Measurements from ENCODE around the gene ANXA9. TPM values are rescaled to one million over a fixed set of nuclear protein-coding genes. Genes with fewer than 3 reads are reported as not detected.

ANXA9 gene
- total RNA-seq, 2 experiments from 2014 or later, result 0.65 to 1.1 TPM

- Histone ChIP-seq H4K20me1 (ENCODE audit: insufficient read depth, low read length) (no peaks in the 10 kb centered on the region), H2AFZ (ENCODE audit: low read length) (no peak overlapping the region), H3K27ac (ENCODE audit: low read depth, low read length, poor library complexity, severe bottlenecking) (no peak overlapping the region), H3K79me2 (ENCODE audit: insufficient read depth, low read depth, low read length) (no peaks in the 10 kb centered on the region), H3K36me3 (ENCODE audit: insufficient read depth, low read length) (peaks cover 12% of the 10 kb centered on the region; the same call in 1 of the 2 replicates), H3K9me2 (ENCODE audit: insufficient read depth, low read length) (no peaks in the 10 kb centered on the region), H3K4me3 (ENCODE audit: low read depth, low read length, poor library complexity, severe bottlenecking) (no peak overlapping the region), H3K9me3 (ENCODE audit: low read length) (no peaks in the 10 kb centered on the region), H3K4me1 (ENCODE audit: insufficient read depth, low read length, poor library complexity, severe bottlenecking) (no peaks in the 10 kb centered on the region), H3K4me2 (ENCODE audit: low read length) (no peak overlapping the region)
- ChIA-PET POLR2A (no interaction called here), CTCF (ENCODE audit: unreplicated experiment) (no interaction called here)
- no peak for DNase-seq (ENCODE audit: low spot score)
- TF ChIP-seq CTCF (conservative IDR thresholded peaks at IDR 0.05; ENCODE audit: low read length) (no peak), EZH2phosphoT487 (IDR thresholded peaks at IDR 0.05; ENCODE audit: borderline replicate concordance, low read depth, low read length) (no peak)
- no TSS peak for BruUV-seq (replicated peaks)
- intact Hi-C loops (cut with micrococcal nuclease; ENCODE audit: unreplicated experiment), result no loop called here
Observed at GRCh38 chr1:151039521-151039920, 57.4 kb downstream of the ANXA9 start.

- H3K79me2 ChIP-seq (ENCODE audit: insufficient read depth, low read depth, low read length), result no peaks in the 10 kb centered on the region
- no peaks in the 10 kb centered on the region for H4K20me1 ChIP-seq (ENCODE audit: insufficient read depth, low read length)
- no peak overlapping the region for H2AFZ ChIP-seq (ENCODE audit: low read length)
- H3K4me3 ChIP-seq (ENCODE audit: low read depth, low read length, poor library complexity, severe bottlenecking), result no peak overlapping the region
- DNase-seq (ENCODE audit: low spot score), result no peak
- no peaks in the 10 kb centered on the region; the same call in 1 of the 2 replicates for H3K36me3 ChIP-seq (ENCODE audit: insufficient read depth, low read length)
- CTCF ChIA-PET (ENCODE audit: unreplicated experiment), result no interaction called here
- H3K27ac ChIP-seq (ENCODE audit: low read depth, low read length, poor library complexity, severe bottlenecking), result no peak overlapping the region
- H3K9me2 ChIP-seq (ENCODE audit: insufficient read depth, low read length), result no peaks in the 10 kb centered on the region
- no peaks in the 10 kb centered on the region for H3K4me1 ChIP-seq (ENCODE audit: insufficient read depth, low read length, poor library complexity, severe bottlenecking)
- H3K4me2 ChIP-seq (ENCODE audit: low read length), result no peak overlapping the region
- no peak for TF ChIP-seq EZH2phosphoT487 (IDR thresholded peaks at IDR 0.05; ENCODE audit: borderline replicate concordance, low read depth, low read length)
- no TSS peak for BruUV-seq (replicated peaks)
- intact Hi-C loops (cut with micrococcal nuclease; ENCODE audit: unreplicated experiment), result no loop called here
- POLR2A ChIA-PET, result no interaction called here
- no peaks in the 10 kb centered on the region for H3K9me3 ChIP-seq (ENCODE audit: low read length)
Observed at GRCh38 chr1:151043163-151043562, 61.1 kb downstream of the ANXA9 start.

Small RNA genes lying within 50 kb of the gene (small RNA-seq; reads per million reads assigned to genes)
- not detected for gene RNU6-884P

Other genes with a start within 250 kb of the ANXA9 start
- gene CTSS, start 216.5 kb upstream of the ANXA9 start, total RNA-seq (2014; rRNA removed; shearing (Covaris generic)), result 38.7 and 47.4 TPM in 2 replicates
- gene CTSS, start 216.5 kb upstream of the ANXA9 start, total RNA-seq (2022), result 40.6 and 42.6 TPM in 2 replicates
- 1.6 and 1.8 TPM in 2 replicates for gene CTSK, start 174.0 kb upstream of the ANXA9 start, total RNA-seq (2014; rRNA removed; shearing (Covaris generic))
- 1.8 and 2.1 TPM in 2 replicates for gene CTSK, start 174.0 kb upstream of the ANXA9 start, total RNA-seq (2022)
- gene ARNT, start 105.7 kb upstream of the ANXA9 start, total RNA-seq (2014; rRNA removed; shearing (Covaris generic)), result 14.1 and 21.9 TPM in 2 replicates
- 29.7 and 32.6 TPM in 2 replicates for gene ARNT, start 105.7 kb upstream of the ANXA9 start, total RNA-seq (2022)
- not detected in 2 replicates for gene CTXND2, start 95.2 kb upstream of the ANXA9 start, total RNA-seq (2014; rRNA removed; shearing (Covaris generic))
- gene CTXND2, start 95.2 kb upstream of the ANXA9 start, total RNA-seq (2022), result not detected in 2 replicates
- gene SETDB1, start 55.9 kb upstream of the ANXA9 start, total RNA-seq (2014; rRNA removed; shearing (Covaris generic)), result 42.3 and 66.8 TPM in 2 replicates
- gene SETDB1, start 55.9 kb upstream of the ANXA9 start, total RNA-seq (2022), result 73.6 and 81.1 TPM in 2 replicates
- gene CERS2, start 7.5 kb upstream of the ANXA9 start, total RNA-seq (2014; rRNA removed; shearing (Covaris generic)), result 50.9 and 64.7 TPM in 2 replicates
- 92.8 and 96.6 TPM in 2 replicates for gene CERS2, start 7.5 kb upstream of the ANXA9 start, total RNA-seq (2022)
- gene MINDY1, start 24.6 kb downstream of the ANXA9 start, total RNA-seq (2014; rRNA removed; shearing (Covaris generic)), result 3.8 and 8.5 TPM in 2 replicates
- 10.2 and 13.8 TPM in 2 replicates for gene MINDY1, start 24.6 kb downstream of the ANXA9 start, total RNA-seq (2022)
- gene PRUNE1, start 26.2 kb downstream of the ANXA9 start, total RNA-seq (2014; rRNA removed; shearing (Covaris generic)), result 15.4 and 18.8 TPM in 2 replicates
- gene PRUNE1, start 26.2 kb downstream of the ANXA9 start, total RNA-seq (2022), result 20.4 and 20.8 TPM in 2 replicates
- 1.6 and 2.1 TPM in 2 replicates for gene BNIPL, start 54.3 kb downstream of the ANXA9 start, total RNA-seq (2014; rRNA removed; shearing (Covaris generic))
- gene BNIPL, start 54.3 kb downstream of the ANXA9 start, total RNA-seq (2022), result 0.74 and 3.2 TPM in 2 replicates
- gene C1orf56, start 65.5 kb downstream of the ANXA9 start, total RNA-seq (2014; rRNA removed; shearing (Covaris generic)), result 0.54 TPM in 1 of 2 replicates, not detected in the other
- gene C1orf56, start 65.5 kb downstream of the ANXA9 start, total RNA-seq (2022), result 0.25 TPM in 1 of 2 replicates, not detected in the other
- 44.1 and 48.2 TPM in 2 replicates for gene CDC42SE1, start 77.3 kb downstream of the ANXA9 start, total RNA-seq (2014; rRNA removed; shearing (Covaris generic))
- 59.5 and 63.3 TPM in 2 replicates for gene CDC42SE1, start 77.3 kb downstream of the ANXA9 start, total RNA-seq (2022)
- gene MLLT11, start 78.1 kb downstream of the ANXA9 start, total RNA-seq (2014; rRNA removed; shearing (Covaris generic)), result 4.2 and 4.7 TPM in 2 replicates
- gene MLLT11, start 78.1 kb downstream of the ANXA9 start, total RNA-seq (2022), result 4.7 and 4.8 TPM in 2 replicates
- 14.7 and 17.2 TPM in 2 replicates for gene GABPB2, start 88.5 kb downstream of the ANXA9 start, total RNA-seq (2014; rRNA removed; shearing (Covaris generic))
- 18.2 and 20.0 TPM in 2 replicates for gene GABPB2, start 88.5 kb downstream of the ANXA9 start, total RNA-seq (2022)
- gene SEMA6C, start 164.3 kb downstream of the ANXA9 start, total RNA-seq (2014; rRNA removed; shearing (Covaris generic)), result 0.54 and 1.1 TPM in 2 replicates
- 1.9 and 2.0 TPM in 2 replicates for gene SEMA6C, start 164.3 kb downstream of the ANXA9 start, total RNA-seq (2022)
- gene TNFAIP8L2, start 174.4 kb downstream of the ANXA9 start, total RNA-seq (2014; rRNA removed; shearing (Covaris generic)), result 7.7 and 12.5 TPM in 2 replicates
- gene TNFAIP8L2, start 174.4 kb downstream of the ANXA9 start, total RNA-seq (2022), result 9.0 and 9.2 TPM in 2 replicates
- gene LYSMD1, start 183.6 kb downstream of the ANXA9 start, total RNA-seq (2014; rRNA removed; shearing (Covaris generic)), result 6.2 and 9.2 TPM in 2 replicates
- 3.4 and 3.7 TPM in 2 replicates for gene LYSMD1, start 183.6 kb downstream of the ANXA9 start, total RNA-seq (2022)
- 70.9 and 78.0 TPM in 2 replicates for gene SCNM1, start 183.9 kb downstream of the ANXA9 start, total RNA-seq (2014; rRNA removed; shearing (Covaris generic))
- gene SCNM1, start 183.9 kb downstream of the ANXA9 start, total RNA-seq (2022), result 54.1 and 63.1 TPM in 2 replicates
- gene TMOD4, start 193.7 kb downstream of the ANXA9 start, total RNA-seq (2014; rRNA removed; shearing (Covaris generic)), result not detected in 2 replicates
- gene TMOD4, start 193.7 kb downstream of the ANXA9 start, total RNA-seq (2022), result 1.4 and 2.4 TPM in 2 replicates
- 51.1 and 65.9 TPM in 2 replicates for gene VPS72, start 207.9 kb downstream of the ANXA9 start, total RNA-seq (2014; rRNA removed; shearing (Covaris generic))
- gene VPS72, start 207.9 kb downstream of the ANXA9 start, total RNA-seq (2022), result 54.3 and 67.9 TPM in 2 replicates
- 42.9 and 50.5 TPM in 2 replicates for gene PIP5K1A, start 216.3 kb downstream of the ANXA9 start, total RNA-seq (2014; rRNA removed; shearing (Covaris generic))
- 75.8 and 85.3 TPM in 2 replicates for gene PIP5K1A, start 216.3 kb downstream of the ANXA9 start, total RNA-seq (2022)

All from OCI-LY7 (cell line).